Peyer's patch (tissue), 4 donors: Measurements from ENCODE around the gene RELB.

Experiments
- CTCF ChIP-seq, 6 experiments: fragments of 450-650 bp in 4 of 6; fragments of 200-600 bp in 2 of 6; sonication (generic) in 1 of 6; IDR thresholded peaks; one replicate each; pipeline ENCODE4 v1.5.1; 2017 to 2019; ENCODE audit warnings: antibody characterized with exemption in 6 of 6, mild to moderate bottlenecking in 3 of 6, moderate library complexity in 1 of 6
- POLR2A ChIP-seq, 2 donors: fragments of 450-650 bp; IDR thresholded peaks; one replicate each; pipeline ENCODE4 v1.5.1; 2017; ENCODE audit warnings: antibody characterized with exemption in 2 of 2, mild to moderate bottlenecking in 2 of 2, moderate library complexity in 2 of 2

- TF ChIP-seq CTCF (IDR thresholded peaks at IDR 0.05), result no peak
- TF ChIP-seq POLR2A (IDR thresholded peaks at IDR 0.05), result peak in 1 of 2 donors; percentile 19
These were observed 78.7 kb downstream of the RELB start for GRCh38 chr19:45079911-45080370.
